Esophagus squamous epithelium (tissue), 5 donors: ENCODE results near the gene MYO1H. TPM values are rescaled to one million over a fixed set of nuclear protein-coding genes. Genes with fewer than 3 reads are reported as not detected.

Source experiments
- DNase-seq: peaks from one replicate; lab custom pipeline; 2025; lab: John Stamatoyannopoulos, UW
- H3K27ac ChIP-seq, 4 donors: fragments of 200-600 bp; sonication (generic); one replicate each; pipeline ENCODE4 v1.5.1; 2016 to 2019; ENCODE audit warnings: mild to moderate bottlenecking in 1 of 4
- H3K27me3 ChIP-seq, 4 donors: fragments of 200-600 bp; sonication (generic); 1 replicate in 3 of 4; 2 replicates in 1 of 4; pipeline versions ENCODE4 v1.5.1 to v1.6.0; 2017 to 2021; ENCODE audit warnings: antibody characterized with exemption in 1 of 4
- H3K36me3 ChIP-seq, 3 donors: fragments of 200-600 bp; sonication (generic); one replicate each; pipeline ENCODE4 v1.5.1; 2016 to 2019
- H3K4me1 ChIP-seq, 3 donors: fragments of 200-600 bp; sonication (generic); one replicate each; pipeline ENCODE4 v1.5.1; 2017 to 2019
- H3K4me3 ChIP-seq, 4 donors: fragments of 200-600 bp; sonication (generic); 1 replicate in 3 of 4; 2 replicates in 1 of 4; pipeline ENCODE4 v1.5.1; 2016 to 2019; ENCODE audit warnings: mild to moderate bottlenecking in 2 of 4, moderate library complexity in 1 of 4
- H3K9me3 ChIP-seq, 3 donors: fragments of 200-600 bp; sonication (generic); one replicate each; pipeline ENCODE4 v1.5.1; 2016 to 2019
- CTCF ChIP-seq, 6 experiments: fragments of 450-650 bp in 4 of 6; fragments of 200-600 bp in 2 of 6; sonication (generic) in 2 of 6; IDR thresholded peaks; one replicate each; pipeline ENCODE4 v1.5.1; 2016 to 2019; ENCODE audit warnings: antibody characterized with exemption in 6 of 6, mild to moderate bottlenecking in 4 of 6, moderate library complexity in 4 of 6
- POLR2A ChIP-seq, 4 donors: fragments of 450-650 bp; IDR thresholded peaks; one replicate each; pipeline ENCODE4 v1.6.1; 2017; ENCODE audit warnings: antibody characterized with exemption in 4 of 4, mild to moderate bottlenecking in 4 of 4, moderate library complexity in 3 of 4
- WGBS, 2 donors: methylation state at CpG; one replicate each; pipeline ENCODE4 v1.1.5; 2018; 5-methylcytosine and 5-hydroxymethylcytosine counted together
- intact Hi-C: fragments of 100-400 bp; cut with DNase I; formaldehyde crosslinking; loops from one replicate; pipeline ENCODE4 v1.15.0; 2022
- total RNA-seq, 4 donors: library from RNA; depleted of rRNA; stranded (reverse); fragments of >200 nt; gene quantifications; one replicate each; pipeline ENCODE4 v1.1.0, GENCODE V29; 2016
- donor health status: DM: yes; HTN: yes; CAD: no.

The MYO1H gene
- total RNA-seq, 4 donors from 2014 or later: 0.48 to 0.83 (median 0.62) TPM; not detected in 1

- intact Hi-C loops: no loop called here
- Histone ChIP-seq H3K9me3 (no peaks in the 10 kb centered on the region), H3K27me3 (no peaks in the 10 kb centered on the region), H3K27ac (peak overlapping the region in 1 of 4 donors; percentile 14), H3K36me3 (peaks cover 0 to 32% (median 0%) of the 10 kb centered on the region in 3 donors), H3K4me3 (peak overlapping the region in 2 of 4 donors; percentile 95 to 100), H3K4me1 (peaks cover 17 to 84% (median 58%) of the 10 kb centered on the region in 3 donors)
- WGBS, 2 donors: 88 to 89% methylated on average over 7 of the region's 7 CpGs
- TF ChIP-seq POLR2A (IDR thresholded peaks at IDR 0.05) (no peak), CTCF (IDR thresholded peaks at IDR 0.05) (no peak)
- DNase-seq: no peak
These were observed 127.4 kb downstream of the MYO1H start for GRCh38 chr12:109475121-109475520.

- no peaks in the 10 kb centered on the region for H3K9me3 ChIP-seq
- peak overlapping the region; percentile 96 to 98 (median 98) for H3K27ac ChIP-seq
- no peak for TF ChIP-seq POLR2A (IDR thresholded peaks at IDR 0.05)
- TF ChIP-seq CTCF (IDR thresholded peaks at IDR 0.05): no peak
- peaks cover 17 to 73% (median 47%) of the 10 kb centered on the region in 3 donors for H3K4me1 ChIP-seq
- H3K27me3 ChIP-seq: no peaks in the 10 kb centered on the region
- H3K4me3 ChIP-seq: peak overlapping the region; percentile 87 to 100 (median 92)
- peaks cover 0 to 24% (median 0%) of the 10 kb centered on the region in 3 donors for H3K36me3 ChIP-seq
- 15 to 17% methylated on average over 14 to 17 of the region's 19 CpGs for WGBS, 2 donors
- no peak for DNase-seq
- intact Hi-C loops: no loop called here
These were observed 128.5 kb downstream of the MYO1H start for GRCh38 chr12:109475993-109476806.

GRCh38 chr12:109476807-109477184 lies 129.1 kb downstream of the MYO1H start:
- peaks cover 17 to 68% (median 43%) of the 10 kb centered on the region in 3 donors for H3K4me1 ChIP-seq
- no peaks in the 10 kb centered on the region for H3K27me3 ChIP-seq
- WGBS, 2 donors: 0% methylated on average over 10 to 11 of the region's 11 CpGs
- H3K4me3 ChIP-seq: peak overlapping the region; percentile 87 to 100 (median 92)
- H3K9me3 ChIP-seq: no peaks in the 10 kb centered on the region
- H3K27ac ChIP-seq: peak overlapping the region; percentile 96 to 98 (median 98)
- no peak for DNase-seq
- peaks cover 0 to 19% (median 0%) of the 10 kb centered on the region in 3 donors for H3K36me3 ChIP-seq
- intact Hi-C loops: no loop called here
- TF ChIP-seq CTCF (IDR thresholded peaks at IDR 0.05) (no peak), POLR2A (IDR thresholded peaks at IDR 0.05) (no peak)

- Histone ChIP-seq H3K9me3 (no peaks in the 10 kb centered on the region), H3K36me3 (peaks cover 0 to 19% (median 0%) of the 10 kb centered on the region in 3 donors), H3K4me1 (peaks cover 17 to 66% (median 43%) of the 10 kb centered on the region in 3 donors), H3K4me3 (peak within 1 kb of the TSS; percentile 87 to 100 (median 92)), H3K27ac (peak within 1 kb of the TSS; percentile 96 to 98 (median 98)), H3K27me3 (no peaks in the 10 kb centered on the region)
- WGBS, 2 donors: 0% methylated on average over 4 of the region's 54 CpGs
- peak; percentile 54 for DNase-seq
- TF ChIP-seq CTCF (IDR thresholded peaks at IDR 0.05) (peak in 4 of 6 experiments; percentile 15 to 45 (median 32)), POLR2A (IDR thresholded peaks at IDR 0.05) (peak in 2 of 4 donors; percentile 40 to 71)
- intact Hi-C loops: no loop called here
These were observed 129.7 kb downstream of the MYO1H start, which contains the start of the genes KCTD10 and UBE3B for GRCh38 chr12:109477185-109477962. TSS of gene KCTD10 (minus strand) at chr12:109477300. CDS start at chr12:109477262, 38 bp downstream. TSS of gene UBE3B (plus strand) at chr12:109477634. CDS start at chr12:109483552, 5,918 bp downstream.
